Measurements from ENCODE around the gene GLCCI1.
"Not testable (repeated sequence)": the region's sequence is repeated elsewhere in the genome, so short reads cannot be mapped to it uniquely, and the experiment has no call there.

The GLCCI1 gene

GRCh38 chr7:8042796-8043535 is 74.4 kb downstream of the GLCCI1 start:
- no peak overlapping the region for H3K27ac ChIP-seq (replicated peaks)
- DNase-seq (ENCODE audit: low read depth in 1 of 2, low spot score in 1 of 2) = no peak
- H3K27me3 ChIP-seq (ENCODE audit: insufficient read depth, poor library complexity, severe bottlenecking) = no peaks in the 10 kb centered on the region
- no peak overlapping the region for H3K4me3 ChIP-seq (replicated peaks; ENCODE audit: insufficient read depth, low read length)
- TF ChIP-seq CTCF (IDR thresholded peaks at IDR 0.05; ENCODE audit: insufficient read depth, low read length) (no peak), POLR2AphosphoS5 (IDR thresholded peaks at IDR 0.05; ENCODE audit: low read depth) (no peak), SPI1 (IDR thresholded peaks at IDR 0.05; ENCODE audit: borderline replicate concordance, low read depth) (no peak), GABPA (IDR thresholded peaks at IDR 0.05; ENCODE audit: low read depth) (no peak), REST (IDR thresholded peaks at IDR 0.05; ENCODE audit: insufficient replicate concordance, low read depth) (no peak)

GRCh38 chr7:8044761-8045430 is 76.3 kb downstream of the GLCCI1 start:
- H3K27ac ChIP-seq (replicated peaks) = no peak overlapping the region
- no peak overlapping the region for H3K4me3 ChIP-seq (replicated peaks; ENCODE audit: insufficient read depth, low read length)
- no peak for TF ChIP-seq REST (IDR thresholded peaks at IDR 0.05; ENCODE audit: insufficient replicate concordance, low read depth)
- TF ChIP-seq POLR2AphosphoS5 (IDR thresholded peaks at IDR 0.05; ENCODE audit: low read depth) = no peak
- TF ChIP-seq GABPA (IDR thresholded peaks at IDR 0.05; ENCODE audit: low read depth) = no peak
- TF ChIP-seq CTCF (IDR thresholded peaks at IDR 0.05; ENCODE audit: insufficient read depth, low read length) = no peak
- TF ChIP-seq SPI1 (IDR thresholded peaks at IDR 0.05; ENCODE audit: borderline replicate concordance, low read depth) = no peak
- no peaks in the 10 kb centered on the region for H3K27me3 ChIP-seq (ENCODE audit: insufficient read depth, poor library complexity, severe bottlenecking)
- no peak for DNase-seq (ENCODE audit: low read depth in 1 of 2, low spot score in 1 of 2)

- DNase-seq (ENCODE audit: low read depth in 1 of 2, low spot score in 1 of 2); H3K27ac ChIP-seq (replicated peaks); H3K27me3 ChIP-seq (ENCODE audit: insufficient read depth, poor library complexity, severe bottlenecking); H3K4me3 ChIP-seq (replicated peaks; ENCODE audit: insufficient read depth, low read length): not testable (repeated sequence)
These were observed 79.5 kb downstream of the GLCCI1 start for GRCh38 chr7:8048067-8048466.

GRCh38 chr7:8051373-8051772 is 82.8 kb downstream of the GLCCI1 start:
- no peak for DNase-seq (ENCODE audit: low read depth in 1 of 2, low spot score in 1 of 2)
- H3K27me3 ChIP-seq (ENCODE audit: insufficient read depth, poor library complexity, severe bottlenecking) = no peaks in the 10 kb centered on the region
- TF ChIP-seq POLR2AphosphoS5 (IDR thresholded peaks at IDR 0.05; ENCODE audit: low read depth) (no peak), GABPA (IDR thresholded peaks at IDR 0.05; ENCODE audit: low read depth) (no peak), REST (IDR thresholded peaks at IDR 0.05; ENCODE audit: insufficient replicate concordance, low read depth) (no peak), CTCF (IDR thresholded peaks at IDR 0.05; ENCODE audit: insufficient read depth, low read length) (no peak), SPI1 (IDR thresholded peaks at IDR 0.05; ENCODE audit: borderline replicate concordance, low read depth) (no peak)
- no peak overlapping the region for H3K4me3 ChIP-seq (replicated peaks; ENCODE audit: insufficient read depth, low read length)
- no peak overlapping the region for H3K27ac ChIP-seq (replicated peaks)
